AG09319 (cell line): ENCODE measurements around the gene UPF1.
A peak's percentile ranks its signal among the peaks of the same experiment; 100 is the strongest.

Experiments
- DNase-seq: peaks from one replicate; pipeline ENCODE4 v3.0.0-alpha.2; 2010; ENCODE audit warnings: low read depth; ENCODE audit errors: extremely low read depth
- CTCF ChIP-seq: IDR thresholded peaks from 2 replicates; pipeline ENCODE4 v1.5.1; 2011; ENCODE audit warnings: low read depth, mild to moderate bottlenecking, inconsistent platforms, low read length, moderate library complexity

UPF1 gene

GRCh38 chr19:18865973-18866799 lies 34.4 kb downstream of the UPF1 start:
- DNase-seq: no peak
- TF ChIP-seq CTCF: peak; percentile 76

DNA sequence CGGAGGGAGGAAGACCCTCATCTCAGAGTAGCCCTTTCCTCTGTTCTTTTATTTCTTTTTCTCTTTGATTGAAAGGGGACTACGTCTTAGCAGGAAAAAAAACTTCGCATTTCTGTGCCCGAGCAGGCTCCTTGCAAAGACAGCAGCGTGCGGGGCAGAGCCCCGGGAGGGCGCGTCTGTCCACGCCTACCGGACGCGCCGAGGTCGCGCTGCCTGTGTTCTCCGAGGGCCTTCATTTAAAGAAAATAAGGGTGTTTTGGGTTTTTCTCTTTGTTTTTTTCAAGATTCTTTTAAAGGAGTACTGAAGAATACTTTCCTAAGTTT lies 35.0 kb downstream of the UPF1 start:
- no peak for DNase-seq
- TF ChIP-seq CTCF: no peak

GRCh38 chr19:18867199-18867598 lies 35.4 kb downstream of the UPF1 start:
- no peak for TF ChIP-seq CTCF
- no peak for DNase-seq

- no peak for TF ChIP-seq CTCF
- DNase-seq: no peak
Measured at GRCh38 chr19:18867751-18868150, 36.0 kb downstream of the UPF1 start.

DNA sequence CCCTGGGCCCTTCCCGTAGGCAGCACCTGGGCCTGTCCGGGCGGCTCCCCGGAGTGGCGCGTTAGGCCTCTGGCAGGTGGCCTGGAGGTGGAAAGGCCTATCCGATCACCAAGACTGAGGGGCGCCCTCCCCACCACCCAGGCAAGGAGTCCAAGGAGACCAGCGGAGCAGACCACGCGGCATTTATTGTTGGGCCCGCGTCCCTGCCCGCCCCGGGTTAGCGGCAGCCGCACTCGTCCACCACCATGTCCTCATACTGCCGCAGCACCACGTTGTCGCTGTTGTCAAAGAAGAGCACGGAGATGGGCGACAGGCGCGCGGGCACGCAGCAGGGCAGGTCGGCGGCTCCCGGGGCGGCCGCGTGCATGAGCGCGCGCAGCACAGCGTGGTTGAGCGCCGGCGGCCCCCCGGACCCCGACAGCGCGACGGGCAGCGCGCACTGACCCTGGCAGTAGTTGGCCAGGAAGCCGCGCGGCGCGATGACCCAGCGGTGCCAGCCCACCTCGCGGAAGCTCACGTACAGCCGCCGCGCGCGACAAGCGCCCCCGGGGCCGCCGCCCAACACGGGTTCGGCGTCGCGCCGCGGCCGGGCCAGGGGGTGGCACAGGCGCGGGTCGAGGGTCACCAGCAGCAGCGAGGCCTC lies 36.7 kb downstream of the UPF1 start:
- DNase-seq: no peak
- no peak for TF ChIP-seq CTCF

DNA sequence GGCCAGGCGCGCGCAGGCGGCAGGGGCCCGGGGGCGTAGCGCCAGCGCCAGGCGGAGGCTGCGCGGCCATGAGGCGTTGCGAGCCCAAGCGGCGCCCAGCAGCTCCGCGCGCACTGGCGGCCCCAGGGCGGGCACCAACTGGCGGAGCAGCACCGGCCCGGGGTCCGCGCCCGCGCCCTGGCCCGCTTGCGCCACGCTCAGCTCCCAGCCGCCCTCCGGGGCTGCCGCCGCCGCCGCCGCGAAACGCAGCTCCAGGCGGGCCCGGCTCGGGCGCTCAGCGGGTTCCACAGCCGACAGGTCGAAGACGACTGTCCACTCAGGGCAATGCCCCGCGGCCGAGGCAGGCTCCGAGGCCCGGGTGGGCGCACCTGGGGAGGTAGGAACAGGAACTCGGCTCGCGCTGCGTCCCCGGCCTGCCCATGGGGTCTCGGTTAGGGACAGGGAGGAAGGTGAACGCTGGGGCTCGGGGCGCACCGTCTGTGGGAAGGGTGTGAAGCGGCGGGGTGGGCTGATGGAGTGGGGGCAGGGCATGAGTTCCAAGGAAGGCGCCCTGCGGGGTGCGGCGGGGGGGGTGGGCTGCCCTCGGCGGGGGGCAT lies 37.4 kb downstream of the UPF1 start:
- no peak for TF ChIP-seq CTCF
- DNase-seq: no peak
